IPS-18c (cell line): ENCODE measurements around the gene OR2T4.

ENCODE experiments used
- H3K4me3 ChIP-seq: 2 replicates; pipeline ENCODE4 v1.7.0; 2013; ENCODE audit warnings: low read depth, mild to moderate bottlenecking, low read length, moderate library complexity; ENCODE audit not compliant: insufficient read depth
- H3K9me3 ChIP-seq: one replicate; pipeline ENCODE4 v1.6.1; 2013; ENCODE audit warnings: mild to moderate bottlenecking, low read length, moderate library complexity; ENCODE audit not compliant: control insufficient read depth, insufficient read depth

The OR2T4 gene

GRCh38 chr1:248361121-248361715, at the start of gene OR2T4:
Gene OR2T4 (plus strand): TSS chr1:248361665. CDS start chr1:248361665, 0 bp downstream.
- peaks cover 5% of the 10 kb centered on the region for H3K9me3 ChIP-seq

GRCh38 chr1:248316796-248317195, 44.7 kb upstream of the OR2T4 start:
- H3K4me3 ChIP-seq = no peak overlapping the region

More at GRCh38 chr1:248361121-248361715, at the start of gene OR2T4:
- H3K4me3 ChIP-seq = no peak within 1 kb of the TSS

GRCh38 chr1:248324468-248324867, 37.0 kb upstream of the OR2T4 start, which contains the start of gene OR2M7:
Gene OR2M7 (minus strand): TSS chr1:248324568. CDS start chr1:248324568, 0 bp downstream.
- no peak within 1 kb of the TSS for H3K4me3 ChIP-seq

More at GRCh38 chr1:248316796-248317195, 44.7 kb upstream of the OR2T4 start:
- no peaks in the 10 kb centered on the region for H3K9me3 ChIP-seq

GRCh38 chr1:248343451-248343850, 18.0 kb upstream of the OR2T4 start:
- no peaks in the 10 kb centered on the region for H3K9me3 ChIP-seq
- H3K4me3 ChIP-seq = no peak overlapping the region

More at GRCh38 chr1:248324468-248324867, 37.0 kb upstream of the OR2T4 start, which contains the start of gene OR2M7:
- H3K9me3 ChIP-seq = no peaks in the 10 kb centered on the region

- H3K9me3 ChIP-seq = no peaks in the 10 kb centered on the region
- no peak within 1 kb of the TSS for H3K4me3 ChIP-seq
Observed at GRCh38 chr1:248348475-248348874, 13.0 kb upstream of the OR2T4 start, which contains the start of gene OR14C36. Gene OR14C36 (plus strand): TSS chr1:248348775. CDS start chr1:248348775, 0 bp downstream.

- Histone ChIP-seq H3K9me3 (peaks cover 5% of the 10 kb centered on the region), H3K4me3 (no peak overlapping the region)
Observed at GRCh38 chr1:248359415-248359814, 2.0 kb upstream of the OR2T4 start.

GRCh38 chr1:248366609-248367008, 5.1 kb downstream of the OR2T4 start:
- H3K9me3 ChIP-seq = peaks cover 4% of the 10 kb centered on the region
- H3K4me3 ChIP-seq = no peak overlapping the region

- H3K4me3 ChIP-seq = no peak overlapping the region
- H3K9me3 ChIP-seq = peaks cover 4% of the 10 kb centered on the region
Observed at GRCh38 chr1:248372394-248372793, 10.9 kb downstream of the OR2T4 start.

GRCh38 chr1:248373761-248374160, 12.3 kb downstream of the OR2T4 start:
- Histone ChIP-seq H3K4me3 (no peak overlapping the region), H3K9me3 (no peaks in the 10 kb centered on the region)

GRCh38 chr1:248375446-248375845, 14.0 kb downstream of the OR2T4 start, which contains the start of gene OR2T6:
Gene OR2T6 (plus strand): TSS chr1:248375746. CDS start chr1:248387609, 11,863 bp downstream.
- H3K9me3 ChIP-seq = no peaks in the 10 kb centered on the region
- H3K4me3 ChIP-seq = no peak within 1 kb of the TSS

GRCh38 chr1:248376916-248377315, 15.5 kb downstream of the OR2T4 start:
- Histone ChIP-seq H3K9me3 (no peaks in the 10 kb centered on the region), H3K4me3 (no peak overlapping the region)

GRCh38 chr1:248380854-248381253, 19.4 kb downstream of the OR2T4 start:
- Histone ChIP-seq H3K4me3 (no peak overlapping the region), H3K9me3 (no peaks in the 10 kb centered on the region)

- no peak overlapping the region for H3K4me3 ChIP-seq
- H3K9me3 ChIP-seq = no peaks in the 10 kb centered on the region
Observed at GRCh38 chr1:248388426-248388825, 27.0 kb downstream of the OR2T4 start.

- H3K9me3 ChIP-seq = no peaks in the 10 kb centered on the region
- H3K4me3 ChIP-seq = no peak overlapping the region
Observed at GRCh38 chr1:248393050-248393449, 31.6 kb downstream of the OR2T4 start.

- H3K9me3 ChIP-seq = no peaks in the 10 kb centered on the region
- no peak within 1 kb of the TSS for H3K4me3 ChIP-seq
Observed at GRCh38 chr1:248402748-248403147, 41.3 kb downstream of the OR2T4 start, which contains the start of gene OR2T1. Gene OR2T1 (plus strand): TSS chr1:248403048. CDS start chr1:248406148, 3,100 bp downstream.

GRCh38 chr1:248404024-248404423, 42.6 kb downstream of the OR2T4 start:
- no peaks in the 10 kb centered on the region for H3K9me3 ChIP-seq
- H3K4me3 ChIP-seq = no peak overlapping the region

- Histone ChIP-seq H3K9me3 (peaks cover 4% of the 10 kb centered on the region), H3K4me3 (no peak overlapping the region)
Observed at GRCh38 chr1:248406721-248407692, 45.5 kb downstream of the OR2T4 start.
